ENCODE results near the gene DDX23. TPM values are rescaled to one million over a fixed set of nuclear protein-coding genes. Genes with fewer than 3 reads are reported as not detected.

The DDX23 gene
- total RNA-seq, 2 donors from 2014 or later, result 37.4 to 50.8 TPM

DNA sequence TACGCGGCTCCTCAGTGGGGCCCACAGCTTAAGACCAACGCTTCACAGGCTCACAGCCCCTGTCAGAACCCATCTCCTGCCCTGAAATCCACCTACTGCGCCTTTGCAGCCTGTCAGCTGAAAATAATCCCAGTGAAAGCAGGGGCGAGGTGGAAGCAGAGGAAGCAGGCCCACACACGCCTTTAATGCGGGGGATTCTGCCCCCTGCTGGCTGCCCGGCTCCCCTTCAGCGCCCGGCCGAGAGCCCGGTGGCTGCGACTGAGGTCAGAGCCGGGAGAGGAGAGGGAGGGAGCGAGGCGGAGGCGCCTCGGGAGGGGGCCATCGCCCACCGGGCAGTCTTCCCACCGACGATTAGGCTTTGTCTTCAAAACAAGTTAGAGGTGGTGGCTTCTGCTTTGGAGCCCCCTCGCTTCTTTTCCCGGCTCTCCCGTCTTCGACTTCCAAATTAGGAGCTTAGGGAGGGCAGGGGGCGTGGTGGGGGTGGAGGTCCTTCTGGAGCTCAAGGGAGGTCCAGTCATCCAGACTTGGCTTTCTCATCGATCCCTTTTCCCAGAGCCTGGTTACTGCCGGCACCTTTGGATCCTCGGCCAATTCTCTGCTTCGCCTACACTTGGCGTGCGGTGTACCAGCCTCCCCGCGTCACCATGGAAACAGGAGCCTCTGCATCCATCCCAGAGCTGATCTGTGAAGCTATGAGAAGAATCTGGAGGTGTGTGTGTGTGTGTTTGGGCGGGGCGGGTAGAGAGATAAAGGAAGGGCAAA, 38.9 kb upstream of the DDX23 start:
- Histone ChIP-seq H3K4me3 (no peak overlapping the region), H3K36me3 (replicated peaks in 1 of 2; ENCODE audit: insufficient read depth in 1 of 2, low read depth in 2 of 2) (no peaks in the 10 kb centered on the region), H3K27ac (no peak overlapping the region), H3K9me3 (no peaks in the 10 kb centered on the region), H3K4me1 (peaks cover 8% of the 10 kb centered on the region), H3K27me3 (no peaks in the 10 kb centered on the region)
- TF ChIP-seq, protein P1, sequence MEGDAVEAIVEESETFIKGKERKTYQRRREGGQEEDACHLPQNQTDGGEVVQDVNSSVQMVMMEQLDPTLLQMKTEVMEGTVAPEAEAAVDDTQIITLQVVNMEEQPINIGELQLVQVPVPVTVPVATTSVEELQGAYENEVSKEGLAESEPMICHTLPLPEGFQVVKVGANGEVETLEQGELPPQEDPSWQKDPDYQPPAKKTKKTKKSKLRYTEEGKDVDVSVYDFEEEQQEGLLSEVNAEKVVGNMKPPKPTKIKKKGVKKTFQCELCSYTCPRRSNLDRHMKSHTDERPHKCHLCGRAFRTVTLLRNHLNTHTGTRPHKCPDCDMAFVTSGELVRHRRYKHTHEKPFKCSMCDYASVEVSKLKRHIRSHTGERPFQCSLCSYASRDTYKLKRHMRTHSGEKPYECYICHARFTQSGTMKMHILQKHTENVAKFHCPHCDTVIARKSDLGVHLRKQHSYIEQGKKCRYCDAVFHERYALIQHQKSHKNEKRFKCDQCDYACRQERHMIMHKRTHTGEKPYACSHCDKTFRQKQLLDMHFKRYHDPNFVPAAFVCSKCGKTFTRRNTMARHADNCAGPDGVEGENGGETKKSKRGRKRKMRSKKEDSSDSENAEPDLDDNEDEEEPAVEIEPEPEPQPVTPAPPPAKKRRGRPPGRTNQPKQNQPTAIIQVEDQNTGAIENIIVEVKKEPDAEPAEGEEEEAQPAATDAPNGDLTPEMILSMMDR (IDR thresholded peaks at IDR 0.05), result peak; percentile 86 to 95 (median 91)
- TF ChIP-seq POLR2A (IDR thresholded peaks at IDR 0.05), result no peak
- DNase-seq (peak; percentile 78 to 86 (median 82)), ATAC-seq (peak; percentile 97)
- WGBS, 2 donors, result 6 to 13% methylated on average over 17 to 37 of the region's 37 CpGs
- intact Hi-C loops (cut with DNase I), result loop anchor here (5.0 kb wide), 1 partner anchor 34 kb away; no protein-coding TSS in a partner anchor

DNA sequence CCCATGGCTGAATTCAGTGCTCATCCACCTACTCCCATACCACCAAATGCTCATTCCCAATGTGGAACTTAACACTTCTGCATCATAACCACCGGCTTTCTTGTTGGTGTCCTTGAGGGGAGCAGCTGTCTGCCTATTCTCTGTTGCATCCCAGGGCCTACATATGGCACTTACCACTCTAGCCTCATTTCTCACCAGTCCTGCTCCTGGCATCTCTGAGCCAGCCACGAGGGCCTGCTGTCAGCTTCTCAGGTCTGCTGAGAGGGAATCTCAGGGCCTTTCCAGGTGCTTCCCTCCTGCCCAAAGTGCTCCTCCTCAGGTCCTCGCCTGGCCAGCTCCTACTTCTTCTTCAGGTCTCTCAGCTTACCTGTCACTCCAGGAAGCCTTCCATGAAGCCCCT, 37.7 kb upstream of the DDX23 start:
- 79 to 81% methylated on average over 3 of the region's 3 CpGs for WGBS, 2 donors
- no peak for TF ChIP-seq POLR2A (IDR thresholded peaks at IDR 0.05)
- TF ChIP-seq, protein P1 (IDR thresholded peaks at IDR 0.05), result no peak

DNA sequence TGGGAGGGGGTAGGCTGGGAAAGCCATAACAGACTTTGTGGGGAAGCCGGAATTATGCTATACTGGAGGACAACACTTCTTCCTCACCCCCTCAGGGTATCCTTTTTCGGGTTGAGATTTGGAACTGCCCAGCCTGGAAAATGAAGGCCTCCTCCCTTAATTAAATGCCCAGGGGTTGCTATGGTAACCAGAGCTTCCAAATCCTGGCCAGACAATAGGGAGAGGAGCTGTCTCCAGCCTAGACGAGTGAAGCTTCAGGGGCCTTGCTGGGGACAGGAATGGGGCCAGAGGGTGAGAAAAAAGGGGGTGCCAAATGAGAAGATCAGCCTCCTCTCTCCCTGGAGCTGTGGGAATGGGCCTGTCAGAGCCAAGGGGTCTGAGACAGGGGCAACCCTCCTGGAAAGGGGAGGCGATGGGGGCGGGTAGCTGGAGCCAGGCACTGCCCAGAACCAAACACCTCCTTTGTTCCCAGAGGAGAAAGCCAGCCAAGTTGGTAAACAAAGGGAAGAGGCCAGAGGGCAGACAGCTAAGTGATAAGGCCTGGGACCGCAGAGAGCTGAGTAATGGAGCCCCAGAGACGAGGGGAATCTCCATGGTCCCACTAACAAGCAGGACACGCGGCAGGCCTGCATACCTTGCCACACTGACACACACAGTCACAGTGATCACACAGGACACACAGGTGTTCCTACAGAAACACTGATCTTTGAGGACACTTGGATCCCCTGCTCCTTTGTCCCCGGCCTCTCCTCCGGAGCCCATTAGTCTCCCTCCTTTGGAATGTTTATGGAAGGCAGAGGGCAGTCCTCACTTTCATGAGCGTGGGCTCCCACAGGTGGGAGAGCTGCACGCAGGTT, 31.6 kb upstream of the DDX23 start:
- Histone ChIP-seq H3K36me3 (replicated peaks in 1 of 2; ENCODE audit: insufficient read depth in 1 of 2, low read depth in 2 of 2) (no peaks in the 10 kb centered on the region), H3K9me3 (no peaks in the 10 kb centered on the region), H3K4me3 (no peak overlapping the region), H3K27ac (peak overlapping the region in 3 of 4 donors; percentile 20 to 53 (median 50)), H3K27me3 (no peaks in the 10 kb centered on the region), H3K4me1 (peaks cover 22% of the 10 kb centered on the region)
- intact Hi-C loops (cut with DNase I), result no loop called here
- ATAC-seq (peak; percentile 71), DNase-seq (peak; percentile 34 to 56 (median 50))
- TF ChIP-seq, protein P1 (IDR thresholded peaks at IDR 0.05), result no peak
- no peak for TF ChIP-seq POLR2A (IDR thresholded peaks at IDR 0.05)
- WGBS, 2 donors, result 41 to 59% methylated on average over 8 to 13 of the region's 13 CpGs

More for the DNA sequence above, 37.7 kb upstream of the DDX23 start:
- Histone ChIP-seq H3K36me3 (replicated peaks in 1 of 2; ENCODE audit: insufficient read depth in 1 of 2, low read depth in 2 of 2) (no peaks in the 10 kb centered on the region), H3K9me3 (no peaks in the 10 kb centered on the region), H3K4me3 (no peak overlapping the region), H3K27me3 (no peaks in the 10 kb centered on the region), H3K27ac (no peak overlapping the region), H3K4me1 (peaks cover 8% of the 10 kb centered on the region)
- intact Hi-C loops (cut with DNase I), result loop anchor here (5.0 kb wide), 1 partner anchor 32 kb away; no protein-coding TSS in a partner anchor
- no peak for ATAC-seq
- no peak for DNase-seq

DNA sequence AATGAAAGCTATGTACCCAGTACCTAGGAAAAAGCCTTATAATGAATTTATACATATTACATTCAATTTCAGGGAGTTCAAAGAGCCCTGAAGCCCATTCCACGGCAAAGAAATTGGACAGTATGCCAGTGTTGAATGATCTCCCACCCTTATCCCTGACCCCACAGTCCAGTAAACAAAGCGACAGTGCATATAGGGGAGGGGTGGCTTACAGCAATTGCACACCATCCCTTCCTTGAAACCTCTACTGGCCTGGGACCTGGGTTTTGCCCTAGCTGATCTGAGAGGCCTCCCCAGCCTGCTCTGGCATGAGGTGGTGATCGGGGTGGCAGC, 31.0 kb upstream of the DDX23 start:
- TF ChIP-seq, protein P1 (IDR thresholded peaks at IDR 0.05), result no peak
- TF ChIP-seq POLR2A (IDR thresholded peaks at IDR 0.05), result no peak
- 79 to 86% methylated on average over 3 of the region's 3 CpGs for WGBS, 2 donors
- no peaks in the 10 kb centered on the region for H3K9me3 ChIP-seq
- H3K4me3 ChIP-seq, result no peak overlapping the region
- H3K27ac ChIP-seq, result peak overlapping the region in 3 of 4 donors; percentile 21 to 53 (median 50)
- ATAC-seq (no peak), DNase-seq (no peak)
- intact Hi-C loops (cut with DNase I), result no loop called here
- H3K36me3 ChIP-seq (replicated peaks in 1 of 2; ENCODE audit: insufficient read depth in 1 of 2, low read depth in 2 of 2), result no peaks in the 10 kb centered on the region
- no peaks in the 10 kb centered on the region for H3K27me3 ChIP-seq
- peaks cover 22% of the 10 kb centered on the region for H3K4me1 ChIP-seq
